Activated T-helper 1 cell treated with anti-CD3 and anti-CD28 coated beads, Interleukin-2, amount 50 U/mL, for 16 hours (primary cell): ENCODE data around the gene UBL5.
"Not testable (repeated sequence)": the region's sequence is repeated elsewhere in the genome, so short reads cannot be mapped to it uniquely, and the experiment has no call there.

ENCODE experiments used
- DNase-seq, 2 donors: peaks; one replicate each; pipeline ENCODE4 v3.0.0-alpha.2; 2020; ENCODE audit warnings: low read depth in 1 of 2, low spot score in 1 of 2

UBL5 gene

GRCh38 chr19:9827289-9828238 lies at the start of gene UBL5:
Gene UBL5 (plus strand): TSS chr19:9827918. CDS start chr19:9828338, 420 bp downstream.
- peak; percentile 76 to 84 for DNase-seq

- DNase-seq, result no peak
These were observed 45.4 kb upstream of the UBL5 start for GRCh38 chr19:9782338-9782737.

GRCh38 chr19:9784163-9784496 lies 43.6 kb upstream of the UBL5 start:
- DNase-seq, result not testable (repeated sequence)

- DNase-seq, result peak; percentile 93 to 96
These were observed 42.1 kb upstream of the UBL5 start for GRCh38 chr19:9785367-9786331.

GRCh38 chr19:9786342-9786741 lies 41.4 kb upstream of the UBL5 start:
- DNase-seq, result no peak

GRCh38 chr19:9786819-9787218 lies 40.9 kb upstream of the UBL5 start:
- no peak for DNase-seq

- not testable (repeated sequence) for DNase-seq
These were observed 39.1 kb upstream of the UBL5 start for GRCh38 chr19:9788604-9789003.

- DNase-seq, result no peak
These were observed 38.7 kb upstream of the UBL5 start for GRCh38 chr19:9789066-9789465.

GRCh38 chr19:9789579-9789978 lies 38.1 kb upstream of the UBL5 start:
- not testable (repeated sequence) for DNase-seq

GRCh38 chr19:9791073-9791367 lies 36.7 kb upstream of the UBL5 start:
- not testable (repeated sequence) for DNase-seq

- DNase-seq, result peak; percentile 86 to 91
These were observed 36.0 kb upstream of the UBL5 start for GRCh38 chr19:9791552-9792205.

GRCh38 chr19:9792206-9793070 lies 35.3 kb upstream of the UBL5 start:
- DNase-seq, result peak; percentile 82 to 84

GRCh38 chr19:9793071-9793591 lies 34.6 kb upstream of the UBL5 start:
- peak; percentile 29 to 45 for DNase-seq

GRCh38 chr19:9796113-9796773 lies 31.5 kb upstream of the UBL5 start:
- DNase-seq, result peak; percentile 62 to 67

- DNase-seq, result no peak
These were observed 29.8 kb upstream of the UBL5 start for GRCh38 chr19:9797871-9798270.

- DNase-seq, result no peak
These were observed 28.6 kb upstream of the UBL5 start for GRCh38 chr19:9799162-9799561.

GRCh38 chr19:9801976-9802375 lies 25.7 kb upstream of the UBL5 start:
- no peak for DNase-seq

GRCh38 chr19:9806803-9807202 lies 20.9 kb upstream of the UBL5 start:
- no peak for DNase-seq
